ENCODE data around the gene LIN7B. TPM values are rescaled to one million over a fixed set of nuclear protein-coding genes. Genes with fewer than 3 reads are reported as not detected.

The LIN7B gene
- total RNA-seq, 1 donor from 2014 or later = 3.7 TPM

DNA sequence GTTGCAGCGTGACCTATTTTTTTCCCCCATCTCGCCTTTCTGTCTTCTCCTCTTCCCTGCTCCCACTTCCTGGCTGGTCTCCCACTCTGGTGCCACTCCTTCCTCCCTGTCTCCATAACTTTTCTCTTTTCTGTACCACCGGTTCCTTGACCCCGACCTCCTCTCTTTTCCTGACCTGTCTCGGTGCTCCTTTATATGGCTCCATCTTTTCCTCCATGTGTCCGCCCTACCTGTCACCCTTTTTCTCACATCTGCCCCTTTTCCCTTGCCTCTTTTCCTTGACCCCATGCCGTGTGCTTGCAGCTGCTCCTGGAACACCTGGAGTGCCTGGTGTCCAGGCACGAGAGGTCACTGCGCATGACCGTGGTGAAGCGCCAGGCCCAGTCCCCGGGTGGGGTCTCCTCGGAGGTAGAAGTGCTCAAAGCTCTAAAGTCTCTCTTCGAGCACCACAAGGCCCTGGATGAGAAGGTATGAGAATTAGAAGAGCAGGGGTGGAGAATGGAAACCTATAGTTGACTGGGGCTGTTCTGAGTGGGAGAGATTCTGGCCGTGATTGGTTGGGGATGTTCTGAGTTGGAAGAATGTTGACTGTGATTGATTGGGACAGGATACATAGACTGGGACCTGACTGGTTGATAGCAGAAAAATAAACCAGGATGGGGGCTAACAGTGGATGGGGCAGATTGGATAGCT, 14.5 kb downstream of the LIN7B start:
- no peak for DNase-seq (ENCODE audit: low read depth)
- TF ChIP-seq, protein P1, sequence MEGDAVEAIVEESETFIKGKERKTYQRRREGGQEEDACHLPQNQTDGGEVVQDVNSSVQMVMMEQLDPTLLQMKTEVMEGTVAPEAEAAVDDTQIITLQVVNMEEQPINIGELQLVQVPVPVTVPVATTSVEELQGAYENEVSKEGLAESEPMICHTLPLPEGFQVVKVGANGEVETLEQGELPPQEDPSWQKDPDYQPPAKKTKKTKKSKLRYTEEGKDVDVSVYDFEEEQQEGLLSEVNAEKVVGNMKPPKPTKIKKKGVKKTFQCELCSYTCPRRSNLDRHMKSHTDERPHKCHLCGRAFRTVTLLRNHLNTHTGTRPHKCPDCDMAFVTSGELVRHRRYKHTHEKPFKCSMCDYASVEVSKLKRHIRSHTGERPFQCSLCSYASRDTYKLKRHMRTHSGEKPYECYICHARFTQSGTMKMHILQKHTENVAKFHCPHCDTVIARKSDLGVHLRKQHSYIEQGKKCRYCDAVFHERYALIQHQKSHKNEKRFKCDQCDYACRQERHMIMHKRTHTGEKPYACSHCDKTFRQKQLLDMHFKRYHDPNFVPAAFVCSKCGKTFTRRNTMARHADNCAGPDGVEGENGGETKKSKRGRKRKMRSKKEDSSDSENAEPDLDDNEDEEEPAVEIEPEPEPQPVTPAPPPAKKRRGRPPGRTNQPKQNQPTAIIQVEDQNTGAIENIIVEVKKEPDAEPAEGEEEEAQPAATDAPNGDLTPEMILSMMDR (conservative IDR thresholded peaks at IDR 0.05; ENCODE audit: low read depth, low read length) = no peak
- peak overlapping the region; percentile 56 for H3K4me3 ChIP-seq (ENCODE audit: low read depth, low read length)

DNA sequence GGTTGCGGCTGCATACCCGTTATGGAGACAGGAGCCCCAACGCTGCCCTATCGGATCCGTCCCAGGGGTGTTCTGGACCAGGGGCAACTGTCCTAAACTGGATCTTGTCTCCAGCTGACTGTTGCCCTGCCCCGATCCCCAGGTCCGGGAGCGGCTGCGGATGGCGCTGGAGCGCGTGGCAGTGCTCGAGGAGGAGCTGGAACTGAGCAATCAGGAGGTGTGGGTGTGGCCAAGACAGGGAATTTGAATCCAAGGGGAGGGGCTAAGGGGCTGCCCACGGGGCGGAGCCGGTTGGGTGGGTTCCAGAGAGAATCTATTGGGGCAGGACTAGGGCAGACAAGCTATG, 15.0 kb downstream of the LIN7B start:
- TF ChIP-seq, protein P1 (conservative IDR thresholded peaks at IDR 0.05; ENCODE audit: low read depth, low read length) = no peak
- no peak for DNase-seq (ENCODE audit: low read depth)
- no peak overlapping the region for H3K4me3 ChIP-seq (ENCODE audit: low read depth, low read length)

DNA sequence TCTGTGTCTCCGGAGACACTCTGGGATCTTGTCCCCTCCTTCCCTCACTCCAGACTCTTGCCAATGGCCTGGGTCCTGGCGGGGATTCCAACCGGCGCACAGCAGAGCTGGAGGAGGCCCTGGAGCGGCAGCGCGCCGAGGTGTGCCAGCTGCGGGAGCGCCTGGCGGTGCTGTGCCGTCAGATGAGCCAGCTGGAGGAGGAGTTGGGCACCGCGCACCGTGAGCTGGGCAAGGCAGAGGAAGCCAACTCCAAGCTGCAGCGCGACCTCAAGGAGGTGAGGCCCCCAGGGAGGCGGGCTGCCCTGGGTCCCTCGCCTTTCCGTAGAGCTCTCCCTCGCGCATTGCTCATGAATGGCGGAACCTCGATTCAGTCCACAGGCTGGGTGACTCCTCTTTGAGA, 16.2 kb downstream of the LIN7B start:
- TF ChIP-seq, protein P1 (conservative IDR thresholded peaks at IDR 0.05; ENCODE audit: low read depth, low read length) = no peak
- no peak overlapping the region for H3K4me3 ChIP-seq (ENCODE audit: low read depth, low read length)
- no peak for DNase-seq (ENCODE audit: low read depth)

DNA sequence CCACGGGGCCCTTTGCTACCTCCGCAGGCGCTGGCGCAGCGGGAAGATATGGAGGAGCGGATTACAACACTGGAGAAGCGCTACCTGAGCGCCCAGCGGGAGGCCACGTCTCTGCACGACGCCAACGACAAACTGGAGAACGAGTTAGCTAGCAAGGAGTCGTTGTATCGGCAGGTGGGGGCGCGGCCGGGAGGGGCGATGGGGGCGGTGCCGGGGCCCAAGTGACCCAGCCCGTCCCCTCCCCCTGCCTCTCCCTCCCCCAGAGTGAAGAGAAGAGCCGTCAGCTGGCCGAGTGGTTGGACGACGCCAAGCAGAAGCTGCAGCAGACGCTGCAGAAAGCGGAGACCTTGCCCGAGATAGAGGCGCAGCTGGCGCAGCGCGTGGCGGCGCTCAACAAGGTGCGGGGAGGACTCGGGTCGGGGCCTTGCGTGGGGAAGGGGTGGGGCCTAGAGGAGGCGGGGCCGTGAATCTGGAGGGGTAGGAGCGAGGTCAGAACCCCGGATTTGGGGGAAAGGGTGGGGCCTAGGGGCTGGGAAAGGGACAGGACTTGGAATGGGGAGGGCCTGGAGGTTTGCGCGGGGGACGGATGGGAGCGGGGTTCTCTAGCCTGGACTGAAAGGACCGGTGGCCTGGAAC, 18.9 kb downstream of the LIN7B start:
- DNase-seq (ENCODE audit: low read depth) = no peak
- TF ChIP-seq, protein P1 (conservative IDR thresholded peaks at IDR 0.05; ENCODE audit: low read depth, low read length) = no peak
- H3K4me3 ChIP-seq (ENCODE audit: low read depth, low read length) = peak overlapping the region; percentile 42

DNA sequence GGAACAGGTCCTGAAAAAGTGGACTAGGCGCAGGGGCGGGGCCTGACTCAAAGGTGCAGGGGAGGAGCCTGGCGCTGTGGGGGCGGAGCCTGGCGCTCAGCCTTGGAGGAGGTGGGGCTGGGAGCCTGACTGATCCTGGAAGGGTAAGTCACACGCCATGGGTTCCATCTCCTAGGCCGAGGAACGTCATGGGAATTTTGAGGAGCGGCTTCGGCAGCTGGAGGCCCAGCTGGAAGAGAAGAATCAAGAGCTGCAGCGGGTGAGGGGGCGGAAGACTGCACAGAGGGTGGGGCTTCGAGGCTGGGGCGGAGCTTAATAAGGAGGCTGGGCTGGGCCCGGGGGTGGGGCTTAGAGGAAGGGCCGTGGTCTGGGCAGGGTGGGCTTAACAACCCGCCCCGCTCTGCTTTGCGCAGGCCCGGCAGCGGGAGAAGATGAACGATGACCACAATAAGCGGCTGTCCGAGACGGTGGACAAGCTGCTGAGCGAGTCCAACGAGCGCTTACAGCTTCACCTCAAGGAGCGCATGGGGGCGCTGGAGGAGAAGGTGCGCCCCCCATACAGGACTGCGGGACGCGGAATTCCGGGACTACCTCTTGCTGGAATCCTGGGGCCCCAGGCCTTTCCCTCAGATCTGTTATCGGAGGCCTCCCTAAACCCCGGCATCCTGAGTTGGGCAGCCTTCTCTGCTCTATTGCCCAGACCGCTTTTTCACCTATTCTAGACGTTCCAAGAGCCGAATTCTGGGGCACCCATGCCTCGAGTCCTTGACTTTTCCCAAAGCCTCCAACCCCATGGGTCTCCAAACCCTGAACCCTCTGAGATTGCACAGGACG, 19.7 kb downstream of the LIN7B start:
- peak overlapping the region; percentile 42 for H3K4me3 ChIP-seq (ENCODE audit: low read depth, low read length)
- TF ChIP-seq, protein P1 (conservative IDR thresholded peaks at IDR 0.05; ENCODE audit: low read depth, low read length) = peak; percentile 21
- no peak for DNase-seq (ENCODE audit: low read depth)

DNA sequence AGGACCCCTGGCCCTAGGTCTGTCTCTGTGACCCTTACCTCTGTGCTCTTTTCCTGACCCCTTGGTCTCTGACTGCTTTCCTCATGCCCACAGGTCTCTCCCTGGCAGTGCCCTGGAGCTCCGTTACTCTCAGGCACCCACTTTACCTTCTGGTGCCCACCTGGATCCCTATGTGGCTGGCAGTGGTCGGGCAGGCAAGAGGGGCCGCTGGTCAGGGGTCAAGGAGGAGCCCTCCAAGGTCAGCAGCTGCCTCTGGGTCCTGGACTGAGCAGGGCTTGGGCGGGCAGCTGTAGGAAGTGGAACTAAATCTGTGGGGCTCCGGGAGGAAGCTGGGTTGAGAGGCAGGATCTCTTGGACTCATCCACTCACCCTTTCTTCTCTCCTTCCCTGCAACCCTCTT, 21.5 kb downstream of the LIN7B start:
- no peak for DNase-seq (ENCODE audit: low read depth)
- TF ChIP-seq, protein P1 (conservative IDR thresholded peaks at IDR 0.05; ENCODE audit: low read depth, low read length) = no peak
- no peak overlapping the region for H3K4me3 ChIP-seq (ENCODE audit: low read depth, low read length)

Data from epithelial cell of proximal tubule (primary cell).